ENCODE measurements around the gene SLC44A1. TPM values are rescaled to one million over a fixed set of nuclear protein-coding genes. Genes with fewer than 3 reads are reported as not detected.
A peak's percentile ranks its signal among the peaks of the same experiment; 100 is the strongest.

SLC44A1 gene
- total and polyA plus RNA-seq, 12 donors = 6.8 to 73.1 (median 36.3) TPM

GRCh38 chr9:105241356-105242043 is 3.0 kb upstream of the SLC44A1 start:
- H3K27ac ChIP-seq = no peak overlapping the region
- no peak for DNase-seq
- H3K9me3 ChIP-seq (replicated peaks in 1 of 3) = no peaks in the 10 kb centered on the region
- H3K4me1 ChIP-seq (replicated peaks in 1 of 2) = peaks cover 0 to 29% of the 10 kb centered on the region in 2 donors
- WGBS, 4 donors = 66 to 70% (median 68%) methylated on average over 4 of the region's 4 CpGs
- TF ChIP-seq POLR2A (IDR thresholded peaks at IDR 0.05) = no peak
- no peak for TF ChIP-seq CTCF (IDR thresholded peaks at IDR 0.05)
- no peak overlapping the region for H3K4me3 ChIP-seq
- no peaks in the 10 kb centered on the region for H3K36me3 ChIP-seq (replicated peaks in 1 of 2)
- H3K27me3 ChIP-seq = no peaks in the 10 kb centered on the region
- intact Hi-C loops (cut with DNase I) = loop anchor here in 1 of 2 donors (10.0 kb wide), 2 partner anchors 57 to 173 kb away; no protein-coding TSS in a partner anchor

DNA sequence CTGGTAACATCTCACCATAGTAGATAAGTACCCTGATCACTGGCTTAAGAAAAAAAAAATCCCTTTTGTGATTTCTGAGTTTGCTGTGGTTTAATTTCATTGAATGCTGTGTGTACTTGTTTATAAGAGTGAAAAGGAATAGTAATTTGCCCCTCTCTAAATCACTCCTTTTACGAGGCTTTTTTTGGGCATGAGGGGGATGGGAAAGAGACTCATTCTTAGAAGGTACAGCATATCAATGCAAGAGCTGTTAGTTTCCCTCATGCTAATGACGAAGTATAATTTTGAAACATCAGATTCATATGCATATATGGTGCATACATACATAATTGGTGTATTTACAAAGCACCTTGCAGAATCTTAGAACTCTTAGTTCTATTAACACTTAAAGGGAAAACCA is 2.4 kb upstream of the SLC44A1 start:
- H3K9me3 ChIP-seq (replicated peaks in 1 of 3) = no peaks in the 10 kb centered on the region
- H3K27ac ChIP-seq = peak overlapping the region in 2 of 5 donors; percentile 62 to 63
- H3K4me1 ChIP-seq (replicated peaks in 1 of 2) = peaks cover 0 to 34% of the 10 kb centered on the region in 2 donors
- no peaks in the 10 kb centered on the region for H3K36me3 ChIP-seq (replicated peaks in 1 of 2)
- H3K27me3 ChIP-seq = no peaks in the 10 kb centered on the region
- DNase-seq = no peak
- intact Hi-C loops (cut with DNase I) = loop anchor here in 1 of 2 donors (10.0 kb wide), 2 partner anchors 57 to 173 kb away; no protein-coding TSS in a partner anchor
- no peak overlapping the region for H3K4me3 ChIP-seq
- WGBS, 4 donors = 57 to 66% (median 63%) methylated on average over 2 of the region's 2 CpGs
- TF ChIP-seq POLR2A (IDR thresholded peaks at IDR 0.05) (no peak), CTCF (IDR thresholded peaks at IDR 0.05) (no peak)

- no peak for DNase-seq
- Histone ChIP-seq H3K27ac (peak overlapping the region in 3 of 5 donors; percentile 62 to 68 (median 63)), H3K27me3 (no peaks in the 10 kb centered on the region), H3K36me3 (replicated peaks in 1 of 2) (no peaks in the 10 kb centered on the region), H3K4me1 (replicated peaks in 1 of 2) (peaks cover 0 to 37% of the 10 kb centered on the region in 2 donors), H3K4me3 (peak overlapping the region in 1 of 4 donors; percentile 10), H3K9me3 (replicated peaks in 1 of 3) (no peaks in the 10 kb centered on the region)
- intact Hi-C loops (cut with DNase I) = loop anchor here in 1 of 2 donors (10.0 kb wide), 2 partner anchors 58 to 172 kb away; no protein-coding TSS in a partner anchor
- 15 to 33% (median 26%) methylated on average over 4 of the region's 4 CpGs for WGBS, 4 donors
- TF ChIP-seq POLR2A (IDR thresholded peaks at IDR 0.05) (no peak), CTCF (IDR thresholded peaks at IDR 0.05) (no peak)
These were observed 1.9 kb upstream of the SLC44A1 start for GRCh38 chr9:105242557-105242956.

- intact Hi-C loops (cut with DNase I) = loop anchor here in 1 of 2 donors (10.0 kb wide), 2 partner anchors 58 to 172 kb away; no protein-coding TSS in a partner anchor
- peak overlapping the region in 1 of 4 donors; percentile 99 for H3K4me3 ChIP-seq
These were observed 1.3 kb upstream of the SLC44A1 start for GRCh38 chr9:105243015-105243686.

More at GRCh38 chr9:105243015-105243686, 1.3 kb upstream of the SLC44A1 start:
- Histone ChIP-seq H3K9me3 (replicated peaks in 1 of 3) (no peaks in the 10 kb centered on the region), H3K36me3 (replicated peaks in 1 of 2) (no peaks in the 10 kb centered on the region), H3K27me3 (no peaks in the 10 kb centered on the region), H3K27ac (peak overlapping the region in 3 of 5 donors; percentile 62 to 83 (median 68)), H3K4me1 (replicated peaks in 1 of 2) (peaks cover 0 to 37% of the 10 kb centered on the region in 2 donors)
- TF ChIP-seq CTCF (IDR thresholded peaks at IDR 0.05) = no peak
- TF ChIP-seq POLR2A (IDR thresholded peaks at IDR 0.05) = no peak
- no peak for DNase-seq
- WGBS, 4 donors = 27 to 43% (median 40%) methylated on average over 5 of the region's 5 CpGs

All from adrenal gland (tissue), 12 donors.